PC-3 (cell line): ENCODE data around the gene C1QTNF3. TPM values are rescaled to one million over a fixed set of nuclear protein-coding genes. Genes with fewer than 3 reads are reported as not detected.

Source experiments
- ATAC-seq: fragments of 200-7000 bp; cut with Tn5 transposase; 2 replicates; pipeline ENCODE4 v1.9.1; 2020; ENCODE audit warnings: mild to moderate bottlenecking, moderate library complexity
- BruUV-seq: library from RNA; stranded (reverse); fragments of 400-500 nt; replicated peaks from 2 replicates; lab custom pipeline; 2021; lab: Mats Ljungman, UMichigan
- CTCF ChIA-PET: fragments of 300-600 bp; sonication (Branson Sonifier 250); formaldehyde crosslinking; loops from one replicate; lab custom pipeline; 2022; ENCODE audit warnings: antibody characterized with exemption; lab: Charles Lee
- POLR2A ChIA-PET: fragments of 300-600 bp; sonication (Branson Sonifier 250); formaldehyde crosslinking; loops from one replicate; lab custom pipeline; 2022; ENCODE audit warnings: antibody characterized with exemption; ENCODE audit not compliant: unreplicated experiment; lab: Charles Lee
- DNase-seq: peaks from one replicate; pipeline ENCODE4 v3.0.0-alpha.2; 2015
- H2AFZ ChIP-seq: fragments of 300-600 bp; sonication (generic); 2 replicates; pipeline ENCODE4 v1.6.0; 2016; ENCODE audit warnings: antibody characterized with exemption, low read length
- H3F3A ChIP-seq: fragments of 300-600 bp; sonication (generic); one replicate; pipeline ENCODE4 v1.6.0; 2017; ENCODE audit warnings: antibody characterized with exemption, low read length, control low read depth, mild to moderate bottlenecking; ENCODE audit not compliant: unreplicated experiment
- H3K27ac ChIP-seq: fragments of 300-600 bp; sonication (generic); 2 replicates; pipeline ENCODE4 v1.5.1; 2016; ENCODE audit warnings: mild to moderate bottlenecking, low read length
- H3K27me3 ChIP-seq: fragments of 300-600 bp; sonication (generic); 2 replicates; pipeline ENCODE4 v1.6.1; 2016; ENCODE audit warnings: low read length, mixed read lengths
- H3K36me3 ChIP-seq: fragments of 300-600 bp; sonication (generic); 2 replicates; pipeline ENCODE4 v1.6.1; 2016; ENCODE audit warnings: low read depth, mixed run types, low read length, mixed read lengths
- H3K4me1 ChIP-seq: fragments of 300-600 bp; sonication (generic); 2 replicates; pipeline ENCODE4 v1.5.1; 2016; ENCODE audit warnings: low read length; ENCODE audit not compliant: insufficient read depth
- H3K4me2 ChIP-seq: fragments of 300-600 bp; sonication (generic); 2 replicates; pipeline ENCODE4 v1.6.0; 2016; ENCODE audit warnings: low read length
- H3K4me3 ChIP-seq: fragments of 300-600 bp; sonication (generic); 2 replicates; pipeline ENCODE4 v1.5.1; 2016; ENCODE audit warnings: mild to moderate bottlenecking, low read length, mixed read lengths
- H3K79me2 ChIP-seq: fragments of 300-600 bp; sonication (generic); 2 replicates; pipeline ENCODE4 v1.6.1; 2017; ENCODE audit warnings: low read length, mixed read lengths
- H3K9ac ChIP-seq: fragments of 300-600 bp; sonication (generic); 2 replicates; pipeline ENCODE4 v1.6.0; 2016; ENCODE audit warnings: mild to moderate bottlenecking, low read length
- H3K9me2 ChIP-seq: fragments of 300-600 bp; sonication (generic); replicated peaks from 2 replicates; pipeline ENCODE4 v1.6.1; 2016; ENCODE audit warnings: mixed run types, low read length, mixed read lengths
- H3K9me3 ChIP-seq: fragments of 300-600 bp; sonication (generic); 2 replicates; pipeline ENCODE4 v1.6.1; 2016; ENCODE audit warnings: low read length, mixed read lengths
- H4K20me1 ChIP-seq: fragments of 300-600 bp; sonication (generic); 2 replicates; pipeline ENCODE4 v1.6.1; 2016; ENCODE audit warnings: low read length, mixed read lengths
- EZH2 ChIP-seq: fragments of 300-600 bp; sonication (generic); IDR thresholded peaks from one replicate; pipeline ENCODE4 v1.6.1; 2017; ENCODE audit warnings: antibody characterized with exemption, mild to moderate bottlenecking, low read length; ENCODE audit not compliant: unreplicated experiment
- EZH2phosphoT487 ChIP-seq: fragments of 300-600 bp; sonication (generic); IDR thresholded peaks from 2 replicates; pipeline ENCODE4 v1.6.1; 2018; ENCODE audit warnings: mild to moderate bottlenecking, antibody characterized with exemption, low read length, borderline replicate concordance
- intact Hi-C: fragments of 100-400 bp; cut with micrococcal nuclease; formaldehyde crosslinking; loops from 2 replicates; pipeline ENCODE4 v1.9.0; 2023
- total RNA-seq: library from RNA; depleted of rRNA; stranded (reverse); fragments of >200 nt; gene quantifications from 2 replicates; pipeline ENCODE4 v1.2.3, GENCODE V29; 2014
- TF ChIP-seq, protein P1 (sequence below): fragments of 300-600 bp; sonication (generic); conservative IDR thresholded peaks from 2 replicates; pipeline ENCODE4 v1.5.1; 2017; ENCODE audit warnings: antibody characterized with exemption, low read depth, mild to moderate bottlenecking, low read length

The C1QTNF3 gene
- total RNA-seq, 1 experiment from 2014 or later, result 1.1 TPM

- ATAC-seq (peak; percentile 61), DNase-seq (no peak)
- BruUV-seq, result no TSS peak
Observed at GRCh38 chr5:34014626-34015025, 28.4 kb downstream of the C1QTNF3 start.

GRCh38 chr5:34013547-34013946, 29.5 kb downstream of the C1QTNF3 start:
- ChIA-PET POLR2A (no interaction called here), CTCF (no interaction called here)
- H3K9me2 ChIP-seq, result no peaks in the 10 kb centered on the region
- TF ChIP-seq EZH2phosphoT487, result no peak
- TF ChIP-seq EZH2, result no peak
- TF ChIP-seq, protein P1, sequence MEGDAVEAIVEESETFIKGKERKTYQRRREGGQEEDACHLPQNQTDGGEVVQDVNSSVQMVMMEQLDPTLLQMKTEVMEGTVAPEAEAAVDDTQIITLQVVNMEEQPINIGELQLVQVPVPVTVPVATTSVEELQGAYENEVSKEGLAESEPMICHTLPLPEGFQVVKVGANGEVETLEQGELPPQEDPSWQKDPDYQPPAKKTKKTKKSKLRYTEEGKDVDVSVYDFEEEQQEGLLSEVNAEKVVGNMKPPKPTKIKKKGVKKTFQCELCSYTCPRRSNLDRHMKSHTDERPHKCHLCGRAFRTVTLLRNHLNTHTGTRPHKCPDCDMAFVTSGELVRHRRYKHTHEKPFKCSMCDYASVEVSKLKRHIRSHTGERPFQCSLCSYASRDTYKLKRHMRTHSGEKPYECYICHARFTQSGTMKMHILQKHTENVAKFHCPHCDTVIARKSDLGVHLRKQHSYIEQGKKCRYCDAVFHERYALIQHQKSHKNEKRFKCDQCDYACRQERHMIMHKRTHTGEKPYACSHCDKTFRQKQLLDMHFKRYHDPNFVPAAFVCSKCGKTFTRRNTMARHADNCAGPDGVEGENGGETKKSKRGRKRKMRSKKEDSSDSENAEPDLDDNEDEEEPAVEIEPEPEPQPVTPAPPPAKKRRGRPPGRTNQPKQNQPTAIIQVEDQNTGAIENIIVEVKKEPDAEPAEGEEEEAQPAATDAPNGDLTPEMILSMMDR, result no peak
- no peak overlapping the region for H2AFZ ChIP-seq
- DNase-seq (no peak), ATAC-seq (no peak)
- H3K4me1 ChIP-seq, result peaks cover 13% of the 10 kb centered on the region
- H3K36me3 ChIP-seq, result no peaks in the 10 kb centered on the region
- intact Hi-C loops, result no loop called here
- no peak overlapping the region for H3K9ac ChIP-seq
- BruUV-seq, result no TSS peak
- H3K79me2 ChIP-seq, result no peaks in the 10 kb centered on the region
- no peak overlapping the region for H3K4me2 ChIP-seq
- H3F3A ChIP-seq, result no peaks in the 10 kb centered on the region
- no peak overlapping the region for H3K4me3 ChIP-seq
- H3K9me3 ChIP-seq, result no peaks in the 10 kb centered on the region
- no peaks in the 10 kb centered on the region for H3K27me3 ChIP-seq
- H3K27ac ChIP-seq, result no peak overlapping the region
- no peaks in the 10 kb centered on the region for H4K20me1 ChIP-seq

More at GRCh38 chr5:34014626-34015025, 28.4 kb downstream of the C1QTNF3 start:
- H3K27ac ChIP-seq, result no peak overlapping the region
- H3K4me3 ChIP-seq, result no peak overlapping the region
- no peaks in the 10 kb centered on the region for H4K20me1 ChIP-seq
- no peak overlapping the region for H2AFZ ChIP-seq
- H3K27me3 ChIP-seq, result no peaks in the 10 kb centered on the region
- H3K9ac ChIP-seq, result no peak overlapping the region
- H3K4me2 ChIP-seq, result no peak overlapping the region
- no peak for TF ChIP-seq EZH2
- no peak for TF ChIP-seq EZH2phosphoT487
- TF ChIP-seq, protein P1, result no peak
- POLR2A ChIA-PET, result interaction anchor here (0.7 kb wide), 1 partner anchor 31 kb away, joined by 3 read pairs; no protein-coding TSS in a partner anchor
- peaks cover 3% of the 10 kb centered on the region for H3K4me1 ChIP-seq
- no peaks in the 10 kb centered on the region for H3K36me3 ChIP-seq
- H3K9me2 ChIP-seq, result no peaks in the 10 kb centered on the region
- H3K9me3 ChIP-seq, result no peaks in the 10 kb centered on the region
- intact Hi-C loops, result no loop called here
- H3K79me2 ChIP-seq, result no peaks in the 10 kb centered on the region
- CTCF ChIA-PET, result no interaction called here
- H3F3A ChIP-seq, result no peaks in the 10 kb centered on the region

DNA sequence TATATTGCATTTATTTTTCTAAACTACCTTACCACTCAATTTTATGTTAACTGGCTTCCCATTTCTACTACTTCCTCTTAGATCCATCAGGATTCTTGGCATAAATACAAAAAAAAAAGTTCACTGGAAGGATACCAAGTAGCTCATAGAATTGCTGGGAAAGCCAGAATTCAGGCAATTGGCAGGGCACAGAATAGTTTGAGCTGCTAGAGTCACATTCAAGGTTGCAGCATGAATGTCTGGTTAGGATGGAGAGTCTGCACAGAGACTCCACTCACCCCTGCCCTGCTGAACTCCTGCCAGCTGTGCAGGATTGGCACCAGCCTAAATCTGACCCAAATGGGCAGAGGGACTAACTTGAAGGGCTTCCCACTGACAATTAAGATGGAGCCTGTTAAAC, 30.2 kb downstream of the C1QTNF3 start:
- H3K4me3 ChIP-seq, result no peak overlapping the region
- intact Hi-C loops, result no loop called here
- TF ChIP-seq, protein P1, result no peak
- TF ChIP-seq EZH2 (no peak), EZH2phosphoT487 (no peak)
- H3K4me1 ChIP-seq, result peaks cover 13% of the 10 kb centered on the region
- no peak overlapping the region for H2AFZ ChIP-seq
- ATAC-seq, result no peak
- no peaks in the 10 kb centered on the region for H3K36me3 ChIP-seq
- H3K9me2 ChIP-seq, result no peaks in the 10 kb centered on the region
- H3K79me2 ChIP-seq, result no peaks in the 10 kb centered on the region
- ChIA-PET CTCF (no interaction called here), POLR2A (no interaction called here)
- H4K20me1 ChIP-seq, result no peaks in the 10 kb centered on the region
- no TSS peak for BruUV-seq
- H3K9me3 ChIP-seq, result no peaks in the 10 kb centered on the region
- no peak for DNase-seq
- H3K4me2 ChIP-seq, result no peak overlapping the region
- H3K9ac ChIP-seq, result no peak overlapping the region
- H3F3A ChIP-seq, result no peaks in the 10 kb centered on the region
- no peak overlapping the region for H3K27ac ChIP-seq
- no peaks in the 10 kb centered on the region for H3K27me3 ChIP-seq
